ENCODE data around the gene CFAP54.

DNA sequence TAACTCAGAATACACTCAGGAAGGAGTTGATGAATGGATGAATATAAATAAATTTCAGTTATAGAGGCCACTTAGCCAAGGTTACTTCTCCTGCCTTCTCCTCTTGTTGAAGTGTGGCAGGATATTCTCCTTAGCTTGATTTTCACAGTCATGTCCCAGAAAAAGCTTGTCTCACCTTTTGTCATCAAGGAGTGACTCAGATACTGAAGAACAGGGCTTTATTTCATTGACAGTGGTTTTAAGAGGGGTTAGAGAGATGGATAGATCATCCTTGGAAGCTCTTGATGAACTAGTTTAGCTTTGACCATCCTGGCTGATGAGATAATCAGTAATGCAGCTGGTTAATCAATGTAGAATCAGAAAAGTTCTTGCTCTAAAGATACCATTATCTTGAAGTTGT, 35.0 kb upstream of the CFAP54 start:
- TF ChIP-seq, protein P1, sequence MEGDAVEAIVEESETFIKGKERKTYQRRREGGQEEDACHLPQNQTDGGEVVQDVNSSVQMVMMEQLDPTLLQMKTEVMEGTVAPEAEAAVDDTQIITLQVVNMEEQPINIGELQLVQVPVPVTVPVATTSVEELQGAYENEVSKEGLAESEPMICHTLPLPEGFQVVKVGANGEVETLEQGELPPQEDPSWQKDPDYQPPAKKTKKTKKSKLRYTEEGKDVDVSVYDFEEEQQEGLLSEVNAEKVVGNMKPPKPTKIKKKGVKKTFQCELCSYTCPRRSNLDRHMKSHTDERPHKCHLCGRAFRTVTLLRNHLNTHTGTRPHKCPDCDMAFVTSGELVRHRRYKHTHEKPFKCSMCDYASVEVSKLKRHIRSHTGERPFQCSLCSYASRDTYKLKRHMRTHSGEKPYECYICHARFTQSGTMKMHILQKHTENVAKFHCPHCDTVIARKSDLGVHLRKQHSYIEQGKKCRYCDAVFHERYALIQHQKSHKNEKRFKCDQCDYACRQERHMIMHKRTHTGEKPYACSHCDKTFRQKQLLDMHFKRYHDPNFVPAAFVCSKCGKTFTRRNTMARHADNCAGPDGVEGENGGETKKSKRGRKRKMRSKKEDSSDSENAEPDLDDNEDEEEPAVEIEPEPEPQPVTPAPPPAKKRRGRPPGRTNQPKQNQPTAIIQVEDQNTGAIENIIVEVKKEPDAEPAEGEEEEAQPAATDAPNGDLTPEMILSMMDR (IDR thresholded peaks at IDR 0.05), result no peak
- TF ChIP-seq POLR2AphosphoS5 (IDR thresholded peaks at IDR 0.05; ENCODE audit: low read depth, low read length), result no peak
